HepG2 (cell line): ENCODE results near the gene GPSM1. TPM values are rescaled to one million over a fixed set of nuclear protein-coding genes. Genes with fewer than 3 reads are reported as not detected.

Experiments
- ATAC-seq: fragments of 200-7000 bp; cut with Tn5 transposase; 3 replicates; pipeline ENCODE4 v1.9.1; 2020; ENCODE audit warnings: mild to moderate bottlenecking, moderate library complexity
- BruUV-seq: library from RNA; stranded (reverse); fragments of 400-500 nt; replicated peaks from 2 replicates; lab custom pipeline; 2021; lab: Mats Ljungman, UMichigan
- CTCF ChIA-PET: fragments of 300-600 bp; formaldehyde crosslinking; extraction: SDS; loops from one replicate; lab custom pipeline; 2021; ENCODE audit warnings: low total read pairs, inconsistent platforms, low intra/inter-chr PET ratio; lab: Yijun Ruan, JAX
- POLR2A ChIA-PET: fragments of 350-600 bp; sonication (Branson Sonifier 250); formaldehyde crosslinking; loops from one replicate; lab custom pipeline; 2020; ENCODE audit warnings: antibody characterized with exemption, inconsistent platforms; lab: Yijun Ruan, JAX
- DNase-seq: peaks from one replicate; pipeline ENCODE4 v3.0.0-alpha.2; 2015; ENCODE audit warnings: low spot score
- FAIRE-seq: peaks from 3 replicates; lab custom pipeline; 2011; peaks lifted over from hg19 to GRCh38; lab: Jason Lieb, UNC
- H2AFZ ChIP-seq: one replicate; pipeline ENCODE4 v1.6.1; 2011; ENCODE audit warnings: low read length, inconsistent platforms
- H3K27ac ChIP-seq: fragments of 300-600 bp; 3 replicates; pipeline ENCODE4 v1.8.0; 2011; ENCODE audit warnings: mixed run types, mild to moderate bottlenecking, mixed read lengths, low read length, inconsistent platforms; ENCODE audit not compliant: insufficient read depth; ENCODE audit errors: extremely low read length
- H3K27me3 ChIP-seq, 2 experiments: fragments of 200-600 bp in 1 of 2; 2 replicates in 1 of 2; 3 replicates in 1 of 2; pipeline versions ENCODE4 v1.6.0 to v1.8.0; 2011; ENCODE audit warnings: low read length in 2 of 2, mild to moderate bottlenecking in 2 of 2, moderate library complexity in 2 of 2, inconsistent platforms in 1 of 2; ENCODE audit not compliant: insufficient read depth in 2 of 2, control insufficient read depth in 1 of 2
- H3K36me3 ChIP-seq, 2 experiments: fragments of 200-600 bp in 1 of 2; replicated peaks in 1 of 2; 2 replicates in 1 of 2; 3 replicates in 1 of 2; pipeline versions ENCODE4 v1.5.1 to v1.8.0; 2011; ENCODE audit warnings: low read length in 2 of 2, inconsistent platforms in 1 of 2; ENCODE audit not compliant: insufficient read depth in 2 of 2, control insufficient read depth in 1 of 2
- H3K4me1 ChIP-seq: 2 replicates; pipeline ENCODE4 v1.5.1; 2012; ENCODE audit warnings: low read length, inconsistent platforms; ENCODE audit not compliant: insufficient read depth
- H3K4me2 ChIP-seq: 2 replicates; pipeline ENCODE4 v1.6.0; 2011; ENCODE audit warnings: low read depth, low read length, inconsistent platforms
- H3K4me3 ChIP-seq, 3 experiments: fragments of 200-600 bp in 1 of 3; sonication (generic), shearing (Covaris generic) in 1 of 3; replicated peaks in 1 of 3; 2 replicates each; pipeline ENCODE4 v1.5.1; 2011 to 2016; ENCODE audit warnings: low read length in 3 of 3, inconsistent platforms in 2 of 3, low read depth in 2 of 3, mild to moderate bottlenecking in 2 of 3, control low read depth in 1 of 3, mixed read lengths in 1 of 3; ENCODE audit not compliant: insufficient read depth in 1 of 3
- H3K79me2 ChIP-seq: one replicate; pipeline ENCODE4 v1.6.1; 2011; ENCODE audit warnings: low read length, inconsistent platforms; ENCODE audit not compliant: insufficient read depth
- H3K9ac ChIP-seq: 2 replicates; pipeline ENCODE4 v1.6.0; 2011; ENCODE audit warnings: mild to moderate bottlenecking, low read depth, low read length, inconsistent platforms; ENCODE audit not compliant: insufficient read depth
- H3K9me3 ChIP-seq: 2 replicates; pipeline ENCODE4 v1.5.1; 2012; ENCODE audit warnings: mild to moderate bottlenecking, low read length
- H4K20me1 ChIP-seq: 2 replicates; pipeline ENCODE4 v1.6.0; 2011; ENCODE audit warnings: inconsistent platforms, mild to moderate bottlenecking, low read length, moderate library complexity; ENCODE audit not compliant: insufficient read depth
- KAT2B ChIP-seq: fragments of 150-350 bp; IDR thresholded peaks from 2 replicates; pipeline ENCODE4 v1.6.1; 2014; ENCODE audit warnings: low read depth, low read length, borderline replicate concordance
- MEIS1 ChIP-seq: sonication (generic); formaldehyde crosslinking; IDR thresholded peaks from 2 replicates; pipeline ENCODE4 v1.9.0; 2021; ENCODE audit warnings: mild to moderate bottlenecking, missing genetic modification reagents, moderate library complexity, borderline replicate concordance
- MTA1 ChIP-seq: sonication (generic); formaldehyde crosslinking; IDR thresholded peaks from 2 replicates; pipeline ENCODE4 v1.4.0; 2020; ENCODE audit warnings: missing genetic modification reagents, mild to moderate bottlenecking, borderline replicate concordance
- NR2C2 ChIP-seq: sonication (generic); formaldehyde crosslinking; IDR thresholded peaks from 2 replicates; pipeline ENCODE4 v1.4.0; 2020; ENCODE audit warnings: missing genetic modification reagents, mild to moderate bottlenecking, moderate library complexity, borderline replicate concordance
- ONECUT2 ChIP-seq: sonication (generic); formaldehyde crosslinking; IDR thresholded peaks from 2 replicates; pipeline ENCODE4 v1.4.0; 2020; ENCODE audit warnings: missing genetic modification reagents
- RBM39 ChIP-seq: fragments of 200-400 bp; formaldehyde crosslinking; IDR thresholded peaks from one replicate; pipeline ENCODE4 v1.6.1; 2018; ENCODE audit warnings: antibody characterized with exemption, mild to moderate bottlenecking, low read depth, low read length; ENCODE audit not compliant: poor library complexity, severe bottlenecking
- RXRA ChIP-seq: sonication (generic); formaldehyde crosslinking; IDR thresholded peaks from 2 replicates; pipeline ENCODE4 v1.5.1; 2020; ENCODE audit warnings: missing genetic modification reagents
- ZNF343 ChIP-seq: sonication (generic); formaldehyde crosslinking; IDR thresholded peaks from 2 replicates; pipeline ENCODE4 v1.4.0; 2020; ENCODE audit warnings: mild to moderate bottlenecking, missing genetic modification reagents
- WGBS: methylation state at CpG from one replicate; pipeline ENCODE4 v1.1.6; 2017; ENCODE audit warnings: low lambda C conversion rate; 5-methylcytosine and 5-hydroxymethylcytosine counted together
- in situ Hi-C: cut with HindIII; loops from 2 replicates; pipeline ENCODE4 v1.10.0; 2017; ENCODE audit warnings: low pct_unique_long_range_greater_than_20kb; ENCODE audit not compliant: extremely low pct_ligation_motif_present
- intact Hi-C: fragments of 100-400 bp; cut with micrococcal nuclease; formaldehyde crosslinking; loops from one replicate; pipeline ENCODE4 v1.10.0; 2022; ENCODE audit not compliant: unreplicated experiment
- polyA plus RNA-seq, 8 experiments: library from polyadenylated mRNA; depleted of rRNA in 3 of 8; stranded (reverse) in 7 of 8; unstranded in 1 of 8; fragments of >200 nt; fragmentation: Illumina TruSeq in 4 of 8; extraction: Trizol in 4 of 8; gene quantifications; 2 replicates each; pipeline versions ENCODE4 v1.2.1 to v1.2.3, GENCODE V29; 2011 to 2016; ENCODE audit warnings: low read depth in 4 of 8, missing spikeins in 1 of 8, mixed read lengths in 1 of 8; ENCODE audit not compliant: insufficient read depth in 1 of 8
- total RNA-seq, 5 experiments: library from RNA; depleted of rRNA; stranded (reverse); fragments of >200 nt; fragmentation: Illumina TruSeq; extraction: Trizol; gene quantifications; 2 replicates each; pipeline ENCODE4 v1.2.3, GENCODE V29; 2016; ENCODE audit warnings: low read depth in 1 of 5

The GPSM1 gene
- total and polyA plus RNA-seq, 2 of the 13 experiments (the other 11 are each of a cell fraction or from before 2014, with no cell fraction given) = 1.0 to 2.4 TPM

GRCh38 chr9:136361754-136362449 is 34.6 kb downstream of the GPSM1 start:
- BruUV-seq = no TSS peak
- TF ChIP-seq RXRA (CRISPR knock-in tag) = 0 out of 2 replicates have a peak, but pooled peaks have one; percentile 7
- TF ChIP-seq MEIS1 = no peak
- 87% methylated on average over 8 of the region's 26 CpGs for WGBS
- Histone ChIP-seq H3K4me2 (no peak overlapping the region), H3K27ac (no peak overlapping the region), H4K20me1 (no peaks in the 10 kb centered on the region), H3K4me3 (no peak overlapping the region), H3K9me3 (no peaks in the 10 kb centered on the region), H3K9ac (no peak overlapping the region), H3K27me3 (no peaks in the 10 kb centered on the region), H3K36me3 (no peaks in the 10 kb centered on the region), H3K79me2 (no peaks in the 10 kb centered on the region), H2AFZ (no peak overlapping the region), H3K4me1 (peaks cover 24% of the 10 kb centered on the region)
- in situ Hi-C loops = no loop called here
- intact Hi-C loops = loop anchor here (2.0 kb wide), 1 partner anchor 17 kb away; no protein-coding TSS in a partner anchor
- no peak for DNase-seq
- ATAC-seq = no peak
- ChIA-PET POLR2A (interaction anchor here (2.1 to 2.8 kb wide), 3 partner anchors 10 to 17 kb away, joined by 8 to 73 read pairs (median 38); partner anchors contain the start of gene CARD9), CTCF (no interaction called here)
- FAIRE-seq = no peak

- POLR2A ChIA-PET = interaction anchor here (0.6 to 2.8 kb wide), 16 partner anchors 8 to 1097 kb away, joined by 3 to 73 read pairs (median 4); partner anchors contain the start of genes CARD9, ENTR1, NSMF and PMPCA
- 0 out of 2 replicates have a peak, but pooled peaks have one; percentile 0 for TF ChIP-seq MTA1
- TF ChIP-seq RBM39 = peak; percentile 11
- TF ChIP-seq RXRA (CRISPR knock-in tag) = 0 out of 2 replicates have a peak, but pooled peaks have one; percentile 4
- TF ChIP-seq NR2C2 (CRISPR knock-in tag) = no peak
- no peak for TF ChIP-seq KAT2B
- TF ChIP-seq ONECUT2 (CRISPR knock-in tag) = no peak
- TF ChIP-seq ZNF343 = no peak
- TF ChIP-seq, all 625 proteins: peak for 3
- DNase-seq (no peak), FAIRE-seq (no peak), ATAC-seq (no peak)
- in situ Hi-C loops (no loop called here), intact Hi-C loops (loop anchor here (2.0 kb wide), 1 partner anchor 18 kb away; no protein-coding TSS in a partner anchor)
- Histone ChIP-seq H3K36me3 (no peaks in the 10 kb centered on the region), H3K4me2 (peak overlapping the region; percentile 63), H3K27me3 (no peaks in the 10 kb centered on the region), H3K4me3 (no peak overlapping the region), H3K9me3 (no peaks in the 10 kb centered on the region), H3K27ac (no peak overlapping the region), H3K4me1 (peaks cover 25% of the 10 kb centered on the region), H3K79me2 (no peaks in the 10 kb centered on the region), H2AFZ (no peak overlapping the region), H4K20me1 (no peaks in the 10 kb centered on the region), H3K9ac (no peak overlapping the region)
- CTCF ChIA-PET = interaction anchor here (2.1 kb wide), 1 partner anchor 16 kb away, joined by 13 read pairs; no protein-coding TSS in a partner anchor
- WGBS = 100% methylated on average over 2 of the region's 6 CpGs
- BruUV-seq = no TSS peak
Measured at GRCh38 chr9:136362450-136362784, 35.1 kb downstream of the GPSM1 start.
